ENCODE data around the gene RNH1.

Gene RNH1

GRCh38 chr11:490930-491260 is 16.1 kb downstream of the RNH1 start:
- no peak overlapping the region for H3K27ac ChIP-seq (ENCODE audit: low read length)
- TF ChIP-seq CTCF (IDR thresholded peaks at IDR 0.05; ENCODE audit: borderline replicate concordance, extremely low read depth, low read length, poor library complexity, severe bottlenecking) = no peak
- no peak for TF ChIP-seq EZH2 (IDR thresholded peaks at IDR 0.05; ENCODE audit: borderline replicate concordance, low read depth, low read length, severe bottlenecking)

DNA sequence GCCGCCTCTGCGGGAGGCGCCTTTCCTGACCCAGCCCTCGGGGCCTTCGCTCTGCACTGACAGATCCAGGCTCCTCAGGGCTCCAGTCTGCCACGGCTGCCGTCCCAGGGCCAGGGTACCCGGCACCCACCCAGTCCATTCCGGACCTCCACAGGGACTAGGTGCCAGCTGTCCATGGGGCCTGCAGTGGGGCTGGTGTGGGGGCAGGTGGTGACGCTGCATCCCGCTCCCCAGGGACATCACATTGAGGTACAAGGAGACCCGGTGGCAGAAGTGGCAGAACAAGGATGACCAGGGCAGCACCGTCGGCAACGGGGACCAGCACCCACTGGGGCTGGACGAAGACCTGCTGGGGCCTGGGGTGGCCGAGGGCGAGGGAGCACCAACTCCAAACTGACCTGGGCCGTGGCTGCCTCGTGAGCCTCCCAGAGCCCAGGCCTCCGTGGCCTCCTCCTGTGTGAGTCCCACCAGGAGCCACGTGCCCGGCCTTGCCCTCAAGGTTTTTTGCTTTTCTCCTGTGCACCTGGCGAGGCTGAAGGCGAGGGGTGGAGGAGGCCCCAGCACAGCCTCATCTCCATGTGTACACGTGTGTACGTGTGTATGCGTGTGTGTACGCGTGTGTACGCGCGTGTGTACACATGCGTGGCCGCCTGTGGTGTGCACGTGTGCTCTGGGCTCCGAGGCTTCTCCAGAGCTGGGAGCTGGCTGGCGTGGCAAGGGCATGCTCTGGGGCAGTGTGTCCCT is 16.7 kb downstream of the RNH1 start:
- Histone ChIP-seq H2AFZ (ENCODE audit: low read depth, low read length) (no peak overlapping the region), H3K27ac (ENCODE audit: low read length) (no peak overlapping the region), H3K9me3 (ENCODE audit: insufficient read depth, low read length, severe bottlenecking) (no peaks in the 10 kb centered on the region), H3K4me3 (ENCODE audit: low read depth in 1 of 2, low read length in 2 of 2) (no peak overlapping the region), H3K4me1 (ENCODE audit: insufficient read depth, low read length) (no peaks in the 10 kb centered on the region), H3K36me3 (ENCODE audit: insufficient read depth, low read length) (peaks cover 54% of the 10 kb centered on the region), H3K79me2 (ENCODE audit: insufficient read depth, low read length) (no peaks in the 10 kb centered on the region), H3K27me3 (ENCODE audit: insufficient read depth, low read length, poor library complexity) (no peaks in the 10 kb centered on the region), H4K20me1 (ENCODE audit: insufficient read depth, low read length) (peaks cover 7% of the 10 kb centered on the region; the same call in 1 of the 2 replicates), H3K4me2 (ENCODE audit: insufficient read depth, low read length) (no peak overlapping the region), H3K9ac (ENCODE audit: low read depth, low read length) (no peak overlapping the region)
- TF ChIP-seq EZH2 (IDR thresholded peaks at IDR 0.05; ENCODE audit: borderline replicate concordance, low read depth, low read length, severe bottlenecking) (no peak), CTCF (IDR thresholded peaks at IDR 0.05; ENCODE audit: borderline replicate concordance, extremely low read depth, low read length, poor library complexity, severe bottlenecking) (no peak)
- ATAC-seq (ENCODE audit: insufficient read depth, low read depth) = no peak
- no peak for DNase-seq

More at GRCh38 chr11:490930-491260, 16.1 kb downstream of the RNH1 start:
- Histone ChIP-seq H3K27me3 (ENCODE audit: insufficient read depth, low read length, poor library complexity) (no peaks in the 10 kb centered on the region), H3K36me3 (ENCODE audit: insufficient read depth, low read length) (peaks cover 60% of the 10 kb centered on the region), H3K79me2 (ENCODE audit: insufficient read depth, low read length) (no peaks in the 10 kb centered on the region), H3K4me3 (ENCODE audit: low read depth in 1 of 2, low read length in 2 of 2) (no peak overlapping the region), H4K20me1 (ENCODE audit: insufficient read depth, low read length) (peaks cover 7% of the 10 kb centered on the region; the same call in 1 of the 2 replicates), H2AFZ (ENCODE audit: low read depth, low read length) (no peak overlapping the region), H3K9ac (ENCODE audit: low read depth, low read length) (no peak overlapping the region), H3K4me2 (ENCODE audit: insufficient read depth, low read length) (no peak overlapping the region), H3K4me1 (ENCODE audit: insufficient read depth, low read length) (no peaks in the 10 kb centered on the region), H3K9me3 (ENCODE audit: insufficient read depth, low read length, severe bottlenecking) (no peaks in the 10 kb centered on the region)
- DNase-seq (no peak), ATAC-seq (ENCODE audit: insufficient read depth, low read depth) (no peak)

- TF ChIP-seq EZH2 (IDR thresholded peaks at IDR 0.05; ENCODE audit: borderline replicate concordance, low read depth, low read length, severe bottlenecking) (no peak), CTCF (IDR thresholded peaks at IDR 0.05; ENCODE audit: borderline replicate concordance, extremely low read depth, low read length, poor library complexity, severe bottlenecking) (no peak)
- Histone ChIP-seq H2AFZ (ENCODE audit: low read depth, low read length) (no peak overlapping the region), H3K9ac (ENCODE audit: low read depth, low read length) (no peak overlapping the region), H3K4me1 (ENCODE audit: insufficient read depth, low read length) (no peaks in the 10 kb centered on the region), H3K4me3 (ENCODE audit: low read depth in 1 of 2, low read length in 2 of 2) (no peak overlapping the region), H3K27me3 (ENCODE audit: insufficient read depth, low read length, poor library complexity) (no peaks in the 10 kb centered on the region), H4K20me1 (ENCODE audit: insufficient read depth, low read length) (peaks cover 5% of the 10 kb centered on the region; the same call in 1 of the 2 replicates), H3K9me3 (ENCODE audit: insufficient read depth, low read length, severe bottlenecking) (no peaks in the 10 kb centered on the region), H3K4me2 (ENCODE audit: insufficient read depth, low read length) (no peak overlapping the region), H3K36me3 (ENCODE audit: insufficient read depth, low read length) (peaks cover 48% of the 10 kb centered on the region), H3K27ac (ENCODE audit: low read length) (no peak overlapping the region), H3K79me2 (ENCODE audit: insufficient read depth, low read length) (0 out of 2 replicates have a peak, but pooled peaks cover 4% of the 10 kb centered on the region)
- DNase-seq (no peak), ATAC-seq (ENCODE audit: insufficient read depth, low read depth) (no peak)
These were observed 17.3 kb downstream of the RNH1 start for GRCh38 chr11:489610-490185.

All from DND-41 (cell line).